Esophagus (tissue), 2 donors: ENCODE data around the gene PACRG. TPM values are rescaled to one million over a fixed set of nuclear protein-coding genes. Genes with fewer than 3 reads are reported as not detected.

Source experiments
- H3K27ac ChIP-seq, 2 donors: one replicate each; pipeline ENCODE4 v1.5.1; 2013; ENCODE audit warnings: low read depth in 2 of 2, mild to moderate bottlenecking in 2 of 2, inconsistent platforms in 1 of 2, low read length in 1 of 2, moderate library complexity in 1 of 2
- H3K27me3 ChIP-seq, 2 donors: one replicate each; pipeline ENCODE4 v1.6.1; 2013; ENCODE audit warnings: low read length in 2 of 2, control low read depth in 1 of 2, mild to moderate bottlenecking in 1 of 2; ENCODE audit not compliant: insufficient read depth in 2 of 2, control insufficient read depth in 1 of 2
- H3K36me3 ChIP-seq, 2 donors: one replicate each; pipeline ENCODE4 v1.6.1; 2013; ENCODE audit warnings: low read length in 1 of 2; ENCODE audit not compliant: control insufficient read depth in 2 of 2, insufficient read depth in 2 of 2
- H3K4me1 ChIP-seq, 2 donors: one replicate each; pipeline ENCODE4 v1.6.1; 2013; ENCODE audit warnings: low read length in 1 of 2; ENCODE audit not compliant: control insufficient read depth in 2 of 2, insufficient read depth in 2 of 2
- H3K4me3 ChIP-seq, 2 donors: one replicate each; pipeline ENCODE4 v1.5.1; 2013; ENCODE audit warnings: low read length in 2 of 2, mild to moderate bottlenecking in 2 of 2, low read depth in 1 of 2, moderate library complexity in 1 of 2
- H3K9me3 ChIP-seq, 2 donors: one replicate each; pipeline ENCODE4 v1.6.1; 2013; ENCODE audit warnings: mild to moderate bottlenecking in 2 of 2, low read depth in 1 of 2, low read length in 1 of 2, moderate library complexity in 1 of 2; ENCODE audit not compliant: control insufficient read depth in 2 of 2, insufficient read depth in 1 of 2
- WGBS, 2 donors: extraction: QIAGEN DNeasy Blood & Tissue Kit; methylation state at CpG; one replicate each; pipeline ENCODE4 v1.1.7; 2013; 5-methylcytosine and 5-hydroxymethylcytosine counted together
- polyA plus RNA-seq, 2 donors: library from polyadenylated mRNA; stranded (reverse); fragments of 200-250 nt; gene quantifications; one replicate each; pipeline ENCODE4 v1.2.3, GENCODE V29; 2013
- donor health status: healthy with polysubstance abuse.
- donor health status: Bipolar disorder and iron deficiency.

Gene PACRG
- polyA plus RNA-seq, 2 donors = 0.39 to 0.44 TPM

- Histone ChIP-seq H3K4me3 (no peak overlapping the region), H3K4me1 (no peaks in the 10 kb centered on the region), H3K27me3 (no peaks in the 10 kb centered on the region), H3K36me3 (no peaks in the 10 kb centered on the region), H3K9me3 (peaks cover 0 to 5% of the 10 kb centered on the region in 2 donors), H3K27ac (no peak overlapping the region)
- 90 to 91% methylated on average over 21 of the region's 21 CpGs for WGBS, 2 donors
Measured at GRCh38 chr6:163137398-163137881, 409.7 kb downstream of the PACRG start.

DNA sequence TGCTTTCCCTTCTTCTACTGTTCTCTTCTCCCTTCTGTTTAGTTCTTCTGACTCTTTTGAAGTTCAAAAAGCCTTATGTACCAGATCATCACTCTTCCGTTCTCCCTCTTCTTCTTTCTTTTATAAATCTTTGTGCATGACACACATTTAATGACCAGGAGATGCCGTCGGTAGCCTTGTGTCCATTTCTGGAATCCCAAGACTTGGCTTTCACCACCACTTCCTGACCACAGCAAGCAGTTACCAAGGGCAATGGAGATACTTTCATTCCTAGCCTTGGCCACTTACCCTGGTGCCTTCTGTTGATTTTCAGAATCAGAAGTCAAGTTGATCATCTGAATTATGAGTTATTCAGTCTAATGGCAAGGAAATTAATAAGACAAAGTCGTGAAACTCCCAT lies 418.3 kb downstream of the PACRG start:
- Histone ChIP-seq H3K9me3 (no peaks in the 10 kb centered on the region), H3K27me3 (no peaks in the 10 kb centered on the region), H3K4me3 (no peak overlapping the region), H3K4me1 (no peaks in the 10 kb centered on the region), H3K27ac (no peak overlapping the region), H3K36me3 (no peaks in the 10 kb centered on the region)
- 74 to 78% methylated on average over 4 of the region's 4 CpGs for WGBS, 2 donors

DNA sequence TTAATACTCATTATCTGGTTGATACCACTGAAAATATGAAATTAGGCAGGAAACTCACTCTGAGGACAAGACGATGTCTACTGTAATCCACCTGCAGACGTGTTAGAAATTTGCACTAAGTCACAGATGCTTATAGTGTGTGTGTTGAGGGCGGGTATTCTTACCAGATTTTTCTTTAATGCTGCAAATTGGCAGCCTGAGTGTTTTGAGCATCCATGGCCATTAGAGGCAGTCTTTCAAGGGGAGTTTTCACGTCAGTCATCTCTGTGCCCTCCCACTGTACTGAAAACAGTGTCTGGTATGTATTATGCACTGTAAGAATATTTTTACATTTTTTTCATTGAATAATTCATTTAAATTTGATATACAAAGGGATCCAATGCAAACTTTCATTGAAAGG lies 420.2 kb downstream of the PACRG start:
- H3K36me3 ChIP-seq = no peaks in the 10 kb centered on the region
- no peak overlapping the region for H3K27ac ChIP-seq
- 60 to 68% methylated on average over 4 of the region's 4 CpGs for WGBS, 2 donors
- no peaks in the 10 kb centered on the region for H3K27me3 ChIP-seq
- H3K4me3 ChIP-seq = no peak overlapping the region
- H3K4me1 ChIP-seq = no peaks in the 10 kb centered on the region
- no peaks in the 10 kb centered on the region for H3K9me3 ChIP-seq

DNA sequence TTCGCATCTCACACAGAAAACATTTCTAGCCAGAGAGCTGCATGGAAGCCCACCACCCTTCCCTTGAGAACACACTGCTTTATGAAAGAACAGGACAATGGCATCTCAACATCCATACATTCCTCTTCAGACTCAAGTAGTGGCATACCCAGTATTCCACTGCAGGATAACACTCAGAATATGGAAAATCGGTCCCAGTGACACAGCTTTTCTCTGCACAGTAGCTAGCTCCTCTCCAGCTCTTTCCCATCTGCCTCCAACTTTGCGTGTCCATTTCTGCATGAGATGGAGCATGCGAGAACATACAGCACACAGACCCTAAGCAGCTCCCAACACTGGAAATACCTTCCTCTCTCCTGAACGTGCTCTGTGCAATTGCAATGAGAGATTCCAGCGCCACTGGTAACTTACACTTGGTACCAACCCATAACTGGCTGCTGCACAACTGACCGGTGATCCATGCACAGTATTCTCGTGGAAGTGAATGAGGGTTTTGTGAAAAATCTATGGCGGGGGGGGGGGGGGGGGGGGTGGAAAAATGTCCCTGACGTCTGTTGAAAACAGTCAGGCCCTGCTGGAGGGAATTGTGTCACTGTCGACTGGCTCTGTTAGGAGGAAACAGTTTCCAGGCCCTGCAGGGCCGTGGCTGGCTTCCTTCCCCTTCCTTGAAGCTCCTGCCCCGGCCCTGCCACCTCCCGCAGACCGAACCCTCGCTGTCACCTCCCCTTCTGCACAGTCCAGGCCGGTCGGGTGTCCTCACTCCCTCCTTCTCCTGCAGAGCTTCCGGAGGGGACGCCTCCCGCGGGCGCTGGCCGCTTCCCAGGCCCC lies 420.9 kb downstream of the PACRG start:
- H3K36me3 ChIP-seq = no peaks in the 10 kb centered on the region
- no peaks in the 10 kb centered on the region for H3K4me1 ChIP-seq
- H3K4me3 ChIP-seq = no peak overlapping the region
- H3K27ac ChIP-seq = no peak overlapping the region
- WGBS, 2 donors = 75 to 78% methylated on average over 19 to 24 of the region's 24 CpGs
- no peaks in the 10 kb centered on the region for H3K9me3 ChIP-seq
- no peaks in the 10 kb centered on the region for H3K27me3 ChIP-seq

DNA sequence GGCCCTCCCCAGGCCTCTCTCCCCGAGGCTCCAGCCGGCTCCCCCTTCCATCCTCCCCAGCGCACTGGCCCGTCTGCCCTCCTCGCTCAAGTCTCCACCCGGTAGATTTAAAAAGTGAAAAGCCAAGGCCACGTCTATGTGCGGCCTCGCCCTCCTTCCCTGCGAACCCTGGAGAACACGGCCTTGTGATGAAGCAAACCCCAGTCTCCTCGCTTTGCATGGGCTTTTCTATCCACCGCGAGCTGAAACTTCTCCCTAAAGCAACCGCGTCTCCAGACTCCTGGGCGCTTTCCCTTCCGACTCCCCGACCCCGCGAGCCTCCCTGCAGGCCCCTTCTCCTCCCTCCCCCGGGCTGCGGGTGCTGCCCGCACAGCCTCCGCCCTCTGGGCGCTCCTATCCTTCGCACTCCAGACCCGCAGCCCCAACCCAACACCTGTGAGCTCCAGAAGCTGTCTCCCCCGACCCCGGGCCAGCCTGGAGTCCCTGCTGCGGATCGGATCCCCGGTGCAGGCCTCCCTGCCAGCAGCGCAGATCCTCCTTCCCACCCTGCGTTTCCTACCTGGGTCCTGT lies 421.6 kb downstream of the PACRG start:
- H3K27me3 ChIP-seq = no peaks in the 10 kb centered on the region
- WGBS, 2 donors = 82 to 83% methylated on average over 35 of the region's 35 CpGs
- no peak overlapping the region for H3K4me3 ChIP-seq
- H3K9me3 ChIP-seq = no peaks in the 10 kb centered on the region
- no peaks in the 10 kb centered on the region for H3K4me1 ChIP-seq
- no peak overlapping the region for H3K27ac ChIP-seq
- H3K36me3 ChIP-seq = no peaks in the 10 kb centered on the region

- no peak overlapping the region for H3K4me3 ChIP-seq
- no peak overlapping the region for H3K27ac ChIP-seq
- no peaks in the 10 kb centered on the region for H3K36me3 ChIP-seq
- H3K27me3 ChIP-seq = no peaks in the 10 kb centered on the region
- WGBS, 2 donors = 39 to 54% methylated on average over 6 of the region's 6 CpGs
- H3K9me3 ChIP-seq = no peaks in the 10 kb centered on the region
- no peaks in the 10 kb centered on the region for H3K4me1 ChIP-seq
Measured at GRCh38 chr6:163151212-163151611, 423.4 kb downstream of the PACRG start.

DNA sequence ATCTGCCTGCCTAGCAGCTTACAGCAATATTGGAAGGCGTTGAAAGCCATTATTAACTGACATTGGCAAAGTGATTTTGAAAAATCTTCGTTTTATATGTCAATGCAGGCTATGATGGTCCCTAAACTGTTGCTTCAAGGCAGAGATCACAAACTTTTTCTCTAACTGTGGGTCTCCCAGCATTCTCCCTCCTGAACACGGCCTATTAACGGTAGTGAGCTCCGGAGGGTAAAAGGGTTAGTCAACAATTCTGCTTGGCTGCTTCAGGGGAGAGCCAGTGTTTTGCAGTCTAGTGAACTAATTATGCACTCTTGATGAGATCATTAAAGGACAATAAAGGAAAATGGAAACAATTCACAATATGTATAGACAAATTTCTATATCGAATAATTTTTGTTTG lies 424.9 kb downstream of the PACRG start:
- no peaks in the 10 kb centered on the region for H3K4me1 ChIP-seq
- H3K9me3 ChIP-seq = peaks cover 0 to 3% of the 10 kb centered on the region in 2 donors
- H3K27ac ChIP-seq = no peak overlapping the region
- no peaks in the 10 kb centered on the region for H3K27me3 ChIP-seq
- WGBS, 2 donors = 82 to 84% methylated on average over 6 of the region's 6 CpGs
- no peak overlapping the region for H3K4me3 ChIP-seq
- H3K36me3 ChIP-seq = no peaks in the 10 kb centered on the region

GRCh38 chr6:163159110-163159509 lies 431.3 kb downstream of the PACRG start:
- WGBS, 2 donors = 88 to 89% methylated on average over 1 of the region's 1 CpG
- no peaks in the 10 kb centered on the region for H3K36me3 ChIP-seq
- peaks cover 0 to 3% of the 10 kb centered on the region in 2 donors for H3K9me3 ChIP-seq
- H3K4me1 ChIP-seq = no peaks in the 10 kb centered on the region
- no peak overlapping the region for H3K27ac ChIP-seq
- H3K27me3 ChIP-seq = no peaks in the 10 kb centered on the region
- no peak overlapping the region for H3K4me3 ChIP-seq

DNA sequence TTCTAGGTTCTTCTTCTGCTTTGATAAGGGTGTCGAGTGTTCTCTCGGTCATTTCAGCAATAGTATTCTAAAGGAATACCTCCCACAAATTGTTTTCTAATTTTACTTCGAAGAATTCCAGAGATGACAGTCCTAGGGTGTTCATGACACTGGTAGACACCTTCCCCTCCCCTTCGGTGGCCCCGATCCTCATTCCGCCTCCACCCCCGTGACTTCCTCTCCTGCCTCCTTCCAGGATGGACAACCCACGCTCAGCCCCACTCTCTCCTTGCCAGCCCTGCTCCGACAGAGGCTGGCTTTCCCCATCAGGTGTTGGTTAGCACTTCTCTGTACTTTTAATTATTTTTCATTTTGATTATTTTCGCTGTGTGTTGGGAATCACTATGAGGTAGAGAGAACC lies 431.9 kb downstream of the PACRG start:
- no peak overlapping the region for H3K27ac ChIP-seq
- H3K27me3 ChIP-seq = no peaks in the 10 kb centered on the region
- no peaks in the 10 kb centered on the region for H3K36me3 ChIP-seq
- 80 to 86% methylated on average over 10 of the region's 10 CpGs for WGBS, 2 donors
- H3K4me3 ChIP-seq = no peak overlapping the region
- no peaks in the 10 kb centered on the region for H3K4me1 ChIP-seq
- H3K9me3 ChIP-seq = peaks cover 0 to 3% of the 10 kb centered on the region in 2 donors
